H9 (cell line): ENCODE results near the gene GCH1. TPM values are rescaled to one million over a fixed set of nuclear protein-coding genes. Genes with fewer than 3 reads are reported as not detected.

Source experiments
- DNase-seq: peaks from one replicate; pipeline ENCODE4 v3.0.0-alpha.2; 2017
- H2AFZ ChIP-seq: one replicate; pipeline ENCODE4 v1.6.1; 2013; ENCODE audit warnings: mild to moderate bottlenecking, low read length, control low read depth, moderate library complexity
- H2AK5ac ChIP-seq: 2 replicates; pipeline ENCODE4 v1.6.1; 2013; ENCODE audit warnings: low read length, control low read depth, mixed read lengths; ENCODE audit not compliant: insufficient read length
- H2BK120ac ChIP-seq: one replicate; pipeline ENCODE4 v1.6.1; 2013; ENCODE audit warnings: low read depth, mild to moderate bottlenecking, low read length, control low read depth, inconsistent platforms; ENCODE audit not compliant: poor library complexity, severe bottlenecking
- H2BK12ac ChIP-seq: 2 replicates; pipeline ENCODE4 v1.6.1; 2013; ENCODE audit warnings: low read length, control low read depth, mixed read lengths, low read depth; ENCODE audit not compliant: insufficient read length
- H2BK15ac ChIP-seq: 2 replicates; pipeline ENCODE4 v1.6.1; 2013; ENCODE audit warnings: low read depth, low read length, control low read depth
- H2BK20ac ChIP-seq: one replicate; pipeline ENCODE4 v1.6.1; 2013; ENCODE audit warnings: low read depth, mild to moderate bottlenecking, low read length, control low read depth, inconsistent platforms; ENCODE audit not compliant: poor library complexity, severe bottlenecking
- H2BK5ac ChIP-seq: 2 replicates; pipeline ENCODE4 v1.6.1; 2013; ENCODE audit warnings: low read length, control low read depth, mixed read lengths; ENCODE audit not compliant: insufficient read length
- H3K14ac ChIP-seq: 2 replicates; pipeline ENCODE4 v1.6.1; 2013; ENCODE audit warnings: low read length, control low read depth; ENCODE audit not compliant: insufficient read depth
- H3K18ac ChIP-seq: 2 replicates; pipeline ENCODE4 v1.6.1; 2013; ENCODE audit warnings: low read depth, mild to moderate bottlenecking, mixed read lengths, low read length, control low read depth; ENCODE audit not compliant: insufficient read length
- H3K23ac ChIP-seq: 2 replicates; pipeline ENCODE4 v1.6.1; 2013; ENCODE audit warnings: low read length, control low read depth, mixed read lengths, low read depth; ENCODE audit not compliant: insufficient read length
- H3K23me2 ChIP-seq: 2 replicates; pipeline ENCODE4 v1.6.1; 2013; ENCODE audit warnings: low read depth, mild to moderate bottlenecking, mixed read lengths, low read length, control low read depth; ENCODE audit not compliant: insufficient read length, poor library complexity, severe bottlenecking
- H3K27ac ChIP-seq: 2 replicates; pipeline ENCODE4 v1.5.1; 2013; ENCODE audit warnings: low read length, control low read depth, mixed read lengths, low read depth; ENCODE audit not compliant: insufficient read length
- H3K27me3 ChIP-seq: 2 replicates; pipeline ENCODE4 v1.6.1; 2013; ENCODE audit warnings: low read length, control low read depth, inconsistent platforms; ENCODE audit not compliant: insufficient read depth
- H3K4ac ChIP-seq: 2 replicates; pipeline ENCODE4 v1.6.1; 2013; ENCODE audit warnings: low read depth, mild to moderate bottlenecking, control low read depth, inconsistent platforms, low read length, moderate library complexity
- H3K4me1 ChIP-seq: 2 replicates; pipeline ENCODE4 v1.6.1; 2013; ENCODE audit warnings: low read length, control low read depth, inconsistent platforms; ENCODE audit not compliant: insufficient read depth
- H3K4me2 ChIP-seq: 2 replicates; pipeline ENCODE4 v1.6.1; 2013; ENCODE audit warnings: low read length, control low read depth, mixed read lengths; ENCODE audit not compliant: insufficient read length, insufficient read depth
- H3K56ac ChIP-seq: 2 replicates; pipeline ENCODE4 v1.6.1; 2013; ENCODE audit warnings: low read depth, mild to moderate bottlenecking, mixed read lengths, low read length, control low read depth; ENCODE audit not compliant: insufficient read length
- H3K79me1 ChIP-seq: 2 replicates; pipeline ENCODE4 v1.6.1; 2013; ENCODE audit warnings: low read depth, mild to moderate bottlenecking, moderate library complexity, low read length, control low read depth, inconsistent platforms; ENCODE audit not compliant: insufficient read depth, poor library complexity, severe bottlenecking
- H3K79me2 ChIP-seq: 2 replicates; pipeline ENCODE4 v1.6.1; 2013; ENCODE audit warnings: low read length, control low read depth, inconsistent platforms; ENCODE audit not compliant: insufficient read depth
- H3K9ac ChIP-seq: 2 replicates; pipeline ENCODE4 v1.6.1; 2013; ENCODE audit warnings: low read length, control low read depth, mixed read lengths; ENCODE audit not compliant: insufficient read length; ENCODE audit errors: extremely low read depth
- H3K9me3 ChIP-seq: one replicate; pipeline ENCODE4 v1.6.1; 2013; ENCODE audit warnings: low read depth, low read length, inconsistent platforms; ENCODE audit not compliant: control insufficient read depth
- H3T11ph ChIP-seq: one replicate; pipeline ENCODE4 v1.6.1; 2013; ENCODE audit warnings: mild to moderate bottlenecking, low read length, control low read depth, inconsistent platforms
- H4K20me1 ChIP-seq: one replicate; pipeline ENCODE4 v1.6.1; 2013; ENCODE audit not compliant: control insufficient read depth, insufficient read length, insufficient read depth
- H4K5ac ChIP-seq: 2 replicates; pipeline ENCODE4 v1.6.1; 2013; ENCODE audit warnings: low read depth, mild to moderate bottlenecking, mixed read lengths, low read length, control low read depth; ENCODE audit not compliant: insufficient read length
- H4K8ac ChIP-seq: replicated peaks from 2 replicates; pipeline ENCODE4 v1.6.1; 2013; ENCODE audit warnings: low read length, control low read depth, mixed read lengths, low read depth; ENCODE audit not compliant: insufficient read length
- H4K91ac ChIP-seq: 2 replicates; pipeline ENCODE4 v1.6.1; 2013; ENCODE audit warnings: low read depth, mild to moderate bottlenecking, moderate library complexity, mixed read lengths, low read length, control low read depth; ENCODE audit not compliant: insufficient read length
- H3K27ac Mint-ChIP-seq, 3 experiments: 2 replicates in 2 of 3; 3 replicates in 1 of 3; pipeline ENCODE4 v1.8.0; 2020 to 2021; ENCODE audit warnings: mixed read lengths in 3 of 3, mild to moderate bottlenecking in 1 of 3, moderate library complexity in 1 of 3
- H3K27me3 Mint-ChIP-seq: 2 replicates; pipeline ENCODE4 v1.8.0; 2021; ENCODE audit warnings: low read depth, mild to moderate bottlenecking, moderate library complexity, mixed read lengths
- H3K36me3 Mint-ChIP-seq, 3 experiments: 2 replicates in 2 of 3; 3 replicates in 1 of 3; pipeline ENCODE4 v1.8.0; 2020 to 2021; ENCODE audit warnings: low read depth in 3 of 3, mixed read lengths in 3 of 3; ENCODE audit not compliant: insufficient read depth in 1 of 3
- H3K4me1 Mint-ChIP-seq, 2 experiments: 2 replicates each; pipeline ENCODE4 v1.8.0; 2020; ENCODE audit warnings: mixed read lengths in 2 of 2
- H3K4me3 Mint-ChIP-seq, 2 experiments: 2 replicates in 1 of 2; 3 replicates in 1 of 2; pipeline ENCODE4 v1.8.0; 2020 to 2021; ENCODE audit warnings: mild to moderate bottlenecking in 2 of 2, mixed read lengths in 2 of 2, moderate library complexity in 1 of 2
- H3K9me3 Mint-ChIP-seq, 2 experiments: 2 replicates in 1 of 2; 3 replicates in 1 of 2; pipeline ENCODE4 v1.8.0; 2020; ENCODE audit warnings: mild to moderate bottlenecking in 2 of 2, mixed read lengths in 2 of 2, moderate library complexity in 1 of 2
- WGBS: extraction: QIAGEN DNeasy Blood & Tissue Kit; methylation state at CpG from one replicate; pipeline ENCODE4 v1.1.7; 2013; ENCODE audit warnings: missing lambda C conversion rate, low lambda C conversion rate, mixed read lengths; ENCODE audit not compliant: insufficient read length; ENCODE audit errors: extremely low coverage; 5-methylcytosine and 5-hydroxymethylcytosine counted together
- total RNA-seq: library from RNA; stranded (reverse); gene quantifications from 2 replicates; pipeline ENCODE4 v1.2.1, GENCODE V29; 2021
- TF ChIP-seq, protein P1 (sequence below): fragments of 200-600 bp; sonication (generic); conservative IDR thresholded peaks from 3 replicates; pipeline ENCODE4 v1.8.0; 2021; ENCODE audit warnings: antibody characterized with exemption, mild to moderate bottlenecking

The GCH1 gene
- total RNA-seq, 1 experiment from 2014 or later: 7.7 TPM

DNA sequence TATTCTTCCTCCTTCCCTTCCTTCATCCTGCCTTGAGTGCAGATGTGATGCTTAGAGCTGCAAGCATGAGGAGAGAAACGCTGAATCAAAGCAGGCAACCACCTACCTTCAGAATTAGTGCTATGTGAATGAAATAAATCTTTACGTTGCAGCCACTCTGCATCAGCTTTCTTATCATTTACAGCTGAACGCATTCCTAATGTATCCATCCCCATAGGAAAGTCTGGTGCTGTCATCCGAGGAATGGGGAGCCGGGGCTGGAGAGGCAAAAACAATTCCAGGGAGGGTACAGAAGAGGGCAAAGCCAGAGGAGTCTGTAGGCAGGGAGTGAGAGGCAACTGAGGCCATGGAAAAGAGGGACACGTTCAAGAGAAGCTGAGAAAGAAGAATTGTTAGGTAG, 90.0 kb downstream of the GCH1 start:
- no peak overlapping the region for H2BK5ac ChIP-seq
- H2BK12ac ChIP-seq: no peak overlapping the region
- H4K5ac ChIP-seq: no peak overlapping the region
- no peak overlapping the region for H3K23ac ChIP-seq
- H3K9me3 Mint-ChIP-seq: peaks cover 0 to 4% of the 10 kb centered on the region in 2 experiments; a peak in 1 of 5 replicates
- H3K4me2 ChIP-seq: no peak overlapping the region
- WGBS: no CpG with 5 or more reads among the region's 6 CpGs
- H4K8ac ChIP-seq: no peak overlapping the region
- H3K18ac ChIP-seq: no peak overlapping the region
- H2AK5ac ChIP-seq: no peak overlapping the region
- no peaks in the 10 kb centered on the region for H4K20me1 ChIP-seq
- H2AFZ ChIP-seq: no peak overlapping the region
- H4K91ac ChIP-seq: no peak overlapping the region
- H2BK15ac ChIP-seq: no peak overlapping the region
- H3K23me2 ChIP-seq: no peaks in the 10 kb centered on the region
- H3K9ac ChIP-seq: no peak overlapping the region
- TF ChIP-seq, protein P1, sequence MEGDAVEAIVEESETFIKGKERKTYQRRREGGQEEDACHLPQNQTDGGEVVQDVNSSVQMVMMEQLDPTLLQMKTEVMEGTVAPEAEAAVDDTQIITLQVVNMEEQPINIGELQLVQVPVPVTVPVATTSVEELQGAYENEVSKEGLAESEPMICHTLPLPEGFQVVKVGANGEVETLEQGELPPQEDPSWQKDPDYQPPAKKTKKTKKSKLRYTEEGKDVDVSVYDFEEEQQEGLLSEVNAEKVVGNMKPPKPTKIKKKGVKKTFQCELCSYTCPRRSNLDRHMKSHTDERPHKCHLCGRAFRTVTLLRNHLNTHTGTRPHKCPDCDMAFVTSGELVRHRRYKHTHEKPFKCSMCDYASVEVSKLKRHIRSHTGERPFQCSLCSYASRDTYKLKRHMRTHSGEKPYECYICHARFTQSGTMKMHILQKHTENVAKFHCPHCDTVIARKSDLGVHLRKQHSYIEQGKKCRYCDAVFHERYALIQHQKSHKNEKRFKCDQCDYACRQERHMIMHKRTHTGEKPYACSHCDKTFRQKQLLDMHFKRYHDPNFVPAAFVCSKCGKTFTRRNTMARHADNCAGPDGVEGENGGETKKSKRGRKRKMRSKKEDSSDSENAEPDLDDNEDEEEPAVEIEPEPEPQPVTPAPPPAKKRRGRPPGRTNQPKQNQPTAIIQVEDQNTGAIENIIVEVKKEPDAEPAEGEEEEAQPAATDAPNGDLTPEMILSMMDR: no peak
- no peak overlapping the region for H3K4ac ChIP-seq
- H2BK120ac ChIP-seq: no peak overlapping the region
- no peaks in the 10 kb centered on the region for H3K79me1 ChIP-seq
- no peaks in the 10 kb centered on the region for H3K9me3 ChIP-seq
- no peak overlapping the region for H3K14ac ChIP-seq
- peaks cover 7% of the 10 kb centered on the region for H3K27me3 Mint-ChIP-seq
- no peak overlapping the region for H3K27ac Mint-ChIP-seq
- H3K4me1 ChIP-seq: no peaks in the 10 kb centered on the region
- no peaks in the 10 kb centered on the region for H3K79me2 ChIP-seq
- no peak overlapping the region for H2BK20ac ChIP-seq
- DNase-seq: no peak
- H3T11ph ChIP-seq: no peak overlapping the region
- H3K56ac ChIP-seq: no peak overlapping the region
- H3K4me3 Mint-ChIP-seq: no peak overlapping the region
- H3K4me1 Mint-ChIP-seq: no peaks in the 10 kb centered on the region
- H3K27me3 ChIP-seq: no peaks in the 10 kb centered on the region
- no peaks in the 10 kb centered on the region; a peak in 1 of 7 replicates for H3K36me3 Mint-ChIP-seq
- H3K27ac ChIP-seq: no peak overlapping the region
